ENCODE results near the gene TMEM163. TPM values are rescaled to one million over a fixed set of nuclear protein-coding genes. Genes with fewer than 3 reads are reported as not detected.

Gene TMEM163
- total and polyA plus RNA-seq, 2 donors (not counting 3 experiments of a cell fraction or from before 2014, with no cell fraction given), result 1.0 to 2.8 TPM

- POLR2A ChIA-PET, result no interaction called here
- Histone ChIP-seq H3K4me1 (ENCODE audit: control insufficient read depth, extremely low read depth, insufficient read depth, low read length) (peaks cover 5% of the 10 kb centered on the region), H3K9me3 (replicated peaks; ENCODE audit: control insufficient read depth, insufficient read depth, low read length) (no peaks in the 10 kb centered on the region), H4K20me1 (replicated peaks; ENCODE audit: control insufficient read depth, extremely low read depth, insufficient read depth, low read length) (no peaks in the 10 kb centered on the region), H3K79me2 (ENCODE audit: control insufficient read depth, insufficient read depth, low read length) (no peaks in the 10 kb centered on the region), H3K27ac (ENCODE audit: insufficient read depth, low read depth, low read length) (no peak overlapping the region), H3K36me3 (ENCODE audit: control insufficient read depth in 2 of 2, extremely low read depth in 1 of 2, insufficient read depth in 2 of 2, low read length in 2 of 2) (no peaks in the 10 kb centered on the region), H3K9me1 (replicated peaks; ENCODE audit: control insufficient read depth, extremely low read depth, insufficient read depth, low read length) (no peaks in the 10 kb centered on the region), H3K4me2 (ENCODE audit: insufficient read depth, low read length) (no peak overlapping the region), H3K27me3 (ENCODE audit: control insufficient read depth in 2 of 2, insufficient read depth in 2 of 2, low read length in 2 of 2) (no peaks in the 10 kb centered on the region), H3K9ac (replicated peaks; ENCODE audit: extremely low read depth, insufficient read depth, low read length) (no peak overlapping the region), H2AFZ (ENCODE audit: low read depth, low read length) (no peak overlapping the region), H3K4me3 (replicated peaks in 1 of 3; ENCODE audit: insufficient read depth in 1 of 3, low read depth in 1 of 3, low read length in 3 of 3) (no peak overlapping the region)
- CTCF ChIA-PET, result interaction anchor here (0.7 to 3.0 kb wide), 30 partner anchors 8 to 576 kb away, joined by 3 to 33 read pairs (median 4); partner anchors contain the start of genes CCNT2 and TMEM163
- intact Hi-C loops (cut with micrococcal nuclease), result loop anchor here (1.0 to 2.0 kb wide), 2 partner anchors 322 to 438 kb away; no protein-coding TSS in a partner anchor
- FAIRE-seq (peak; percentile 66), DNase-seq (ENCODE audit: low read depth, low spot score) (peak; percentile 52)
- TF ChIP-seq, protein P1, sequence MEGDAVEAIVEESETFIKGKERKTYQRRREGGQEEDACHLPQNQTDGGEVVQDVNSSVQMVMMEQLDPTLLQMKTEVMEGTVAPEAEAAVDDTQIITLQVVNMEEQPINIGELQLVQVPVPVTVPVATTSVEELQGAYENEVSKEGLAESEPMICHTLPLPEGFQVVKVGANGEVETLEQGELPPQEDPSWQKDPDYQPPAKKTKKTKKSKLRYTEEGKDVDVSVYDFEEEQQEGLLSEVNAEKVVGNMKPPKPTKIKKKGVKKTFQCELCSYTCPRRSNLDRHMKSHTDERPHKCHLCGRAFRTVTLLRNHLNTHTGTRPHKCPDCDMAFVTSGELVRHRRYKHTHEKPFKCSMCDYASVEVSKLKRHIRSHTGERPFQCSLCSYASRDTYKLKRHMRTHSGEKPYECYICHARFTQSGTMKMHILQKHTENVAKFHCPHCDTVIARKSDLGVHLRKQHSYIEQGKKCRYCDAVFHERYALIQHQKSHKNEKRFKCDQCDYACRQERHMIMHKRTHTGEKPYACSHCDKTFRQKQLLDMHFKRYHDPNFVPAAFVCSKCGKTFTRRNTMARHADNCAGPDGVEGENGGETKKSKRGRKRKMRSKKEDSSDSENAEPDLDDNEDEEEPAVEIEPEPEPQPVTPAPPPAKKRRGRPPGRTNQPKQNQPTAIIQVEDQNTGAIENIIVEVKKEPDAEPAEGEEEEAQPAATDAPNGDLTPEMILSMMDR (IDR thresholded peaks at IDR 0.05; ENCODE audit: extremely low read depth in 1 of 2, insufficient read depth in 1 of 2, low read depth in 1 of 2, low read length in 2 of 2), result peak; percentile 50 to 86
- no peak for TF ChIP-seq FOS (IDR thresholded peaks at IDR 0.05; ENCODE audit: borderline replicate concordance, insufficient read depth, low read length)
- TF ChIP-seq POLR2A (IDR thresholded peaks at IDR 0.05; ENCODE audit: low read depth, low read length), result no peak
- dilution Hi-C loops (cut with MboI; ENCODE audit: extremely low pct_ligation_motif_present, low sequenced_read_pairs), result no loop called here
- BruUV-seq (replicated peaks), result no TSS peak
These were observed 258.2 kb downstream of the TMEM163 start for GRCh38 chr2:134460583-134460998.

DNA sequence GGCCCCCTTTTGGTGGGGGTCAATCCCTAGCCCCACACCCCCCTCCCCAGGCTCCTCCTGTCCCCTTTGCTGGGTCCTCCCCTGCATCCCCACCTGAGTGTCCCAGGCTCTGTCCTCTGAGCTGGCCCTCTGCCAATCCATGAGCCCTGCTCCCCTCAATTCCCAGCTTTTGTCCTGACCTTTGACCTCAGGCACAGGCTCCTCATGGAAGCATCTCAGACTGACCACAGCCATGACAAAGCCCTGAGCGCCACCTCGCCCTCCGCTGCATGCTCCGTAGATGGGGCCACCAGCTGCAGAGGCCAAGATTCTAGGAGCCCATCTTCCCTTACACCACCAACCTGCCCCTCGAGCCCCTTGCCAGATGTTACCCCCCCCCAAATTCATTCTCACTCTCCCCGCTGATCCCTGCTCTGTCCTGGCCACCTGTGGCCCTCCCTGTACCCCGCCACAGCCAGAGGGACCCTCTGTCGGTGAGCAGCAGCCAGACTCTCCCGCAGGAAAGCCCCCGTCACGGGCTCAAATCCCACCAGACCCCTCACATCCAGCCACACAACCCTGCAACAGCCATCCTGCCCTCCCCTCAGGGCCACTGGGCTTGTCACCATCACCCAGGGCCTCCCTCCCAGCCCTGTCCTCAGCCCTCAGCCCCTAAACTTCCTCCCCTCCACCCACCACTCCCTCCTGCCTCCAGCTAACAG, 258.9 kb downstream of the TMEM163 start:
- no peak overlapping the region for H3K4me3 ChIP-seq (replicated peaks in 1 of 3; ENCODE audit: insufficient read depth in 1 of 3, low read depth in 1 of 3, low read length in 3 of 3)
- no peak for FAIRE-seq
- TF ChIP-seq POLR2AphosphoS5 (IDR thresholded peaks at IDR 0.05; ENCODE audit: insufficient read depth, low read depth, low read length) (no peak), GATA2 (IDR thresholded peaks at IDR 0.05; ENCODE audit: insufficient read depth, insufficient read length, low read depth, low read length) (no peak), MYC (IDR thresholded peaks at IDR 0.05; ENCODE audit: low read depth, low read length) (no peak), JUN (IDR thresholded peaks at IDR 0.05; ENCODE audit: borderline replicate concordance, insufficient read depth, insufficient read length, low read depth) (no peak), POLR2A (IDR thresholded peaks at IDR 0.05; ENCODE audit: low read depth, low read length) (no peak), EZH2 (IDR thresholded peaks at IDR 0.05; ENCODE audit: borderline replicate concordance, low read depth, low read length, severe bottlenecking) (no peak), FOS (IDR thresholded peaks at IDR 0.05; ENCODE audit: borderline replicate concordance, insufficient read depth, low read length) (no peak)
- TF ChIP-seq, protein P1 (IDR thresholded peaks at IDR 0.05; ENCODE audit: extremely low read depth in 1 of 2, insufficient read depth in 1 of 2, low read depth in 1 of 2, low read length in 2 of 2), result no peak
- TF ChIP-seq, protein P2, sequence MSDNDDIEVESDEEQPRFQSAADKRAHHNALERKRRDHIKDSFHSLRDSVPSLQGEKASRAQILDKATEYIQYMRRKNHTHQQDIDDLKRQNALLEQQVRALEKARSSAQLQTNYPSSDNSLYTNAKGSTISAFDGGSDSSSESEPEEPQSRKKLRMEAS (IDR thresholded peaks at IDR 0.05; ENCODE audit: insufficient read depth, insufficient read length), result no peak
- DNase-seq (ENCODE audit: low read depth, low spot score), result no peak
- CTCF ChIA-PET, result interaction anchor here (0.6 to 3.0 kb wide), 30 partner anchors 7 to 1012 kb away, joined by 3 to 33 read pairs (median 4); partner anchors contain the start of genes CCNT2 and TMEM163
- H2AFZ ChIP-seq (ENCODE audit: low read depth, low read length), result no peak overlapping the region
- H3K9ac ChIP-seq (replicated peaks; ENCODE audit: extremely low read depth, insufficient read depth, low read length), result no peak overlapping the region
- POLR2A ChIA-PET, result no interaction called here
- no peak overlapping the region for H3K4me2 ChIP-seq (ENCODE audit: insufficient read depth, low read length)
- no peaks in the 10 kb centered on the region for H3K79me2 ChIP-seq (ENCODE audit: control insufficient read depth, insufficient read depth, low read length)
- H3K36me3 ChIP-seq (ENCODE audit: control insufficient read depth in 2 of 2, extremely low read depth in 1 of 2, insufficient read depth in 2 of 2, low read length in 2 of 2), result no peaks in the 10 kb centered on the region
- peaks cover 5% of the 10 kb centered on the region for H3K4me1 ChIP-seq (ENCODE audit: control insufficient read depth, extremely low read depth, insufficient read depth, low read length)
- H3K9me3 ChIP-seq (replicated peaks; ENCODE audit: control insufficient read depth, insufficient read depth, low read length), result no peaks in the 10 kb centered on the region
- BruUV-seq (replicated peaks), result no TSS peak
- H3K27me3 ChIP-seq (ENCODE audit: control insufficient read depth in 2 of 2, insufficient read depth in 2 of 2, low read length in 2 of 2), result no peaks in the 10 kb centered on the region
- H3K27ac ChIP-seq (ENCODE audit: insufficient read depth, low read depth, low read length), result no peak overlapping the region
- dilution Hi-C loops (cut with MboI; ENCODE audit: extremely low pct_ligation_motif_present, low sequenced_read_pairs) (no loop called here), intact Hi-C loops (cut with micrococcal nuclease) (loop anchor here (1.0 to 2.0 kb wide), 2 partner anchors 323 to 438 kb away; no protein-coding TSS in a partner anchor)
- no peaks in the 10 kb centered on the region for H4K20me1 ChIP-seq (replicated peaks; ENCODE audit: control insufficient read depth, extremely low read depth, insufficient read depth, low read length)
- no peaks in the 10 kb centered on the region for H3K9me1 ChIP-seq (replicated peaks; ENCODE audit: control insufficient read depth, extremely low read depth, insufficient read depth, low read length)
